ENCODE results near the gene SIDT2.
"Not testable (repeated sequence)": the region's sequence is repeated elsewhere in the genome, so short reads cannot be mapped to it uniquely, and the experiment has no call there.

DNA sequence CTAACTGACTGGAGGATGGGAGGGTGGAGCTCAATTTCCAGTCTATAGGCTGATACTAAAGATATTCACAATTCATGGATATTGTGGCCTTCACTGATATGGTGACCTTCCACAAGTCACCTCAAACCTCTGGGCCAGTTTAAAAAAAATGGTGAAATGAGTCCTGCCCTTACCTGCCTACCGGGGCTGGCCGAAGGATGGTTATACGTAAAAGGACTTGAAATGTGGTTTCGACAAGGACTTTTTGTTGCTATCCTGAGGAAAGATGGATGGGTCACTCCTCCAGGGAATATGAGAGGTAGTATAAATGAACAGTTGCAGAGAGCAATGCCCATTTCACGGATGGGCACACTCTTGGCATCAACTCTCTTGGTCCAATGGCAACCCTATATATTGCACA, 28.9 kb downstream of the SIDT2 start:
- TF ChIP-seq, protein P1, sequence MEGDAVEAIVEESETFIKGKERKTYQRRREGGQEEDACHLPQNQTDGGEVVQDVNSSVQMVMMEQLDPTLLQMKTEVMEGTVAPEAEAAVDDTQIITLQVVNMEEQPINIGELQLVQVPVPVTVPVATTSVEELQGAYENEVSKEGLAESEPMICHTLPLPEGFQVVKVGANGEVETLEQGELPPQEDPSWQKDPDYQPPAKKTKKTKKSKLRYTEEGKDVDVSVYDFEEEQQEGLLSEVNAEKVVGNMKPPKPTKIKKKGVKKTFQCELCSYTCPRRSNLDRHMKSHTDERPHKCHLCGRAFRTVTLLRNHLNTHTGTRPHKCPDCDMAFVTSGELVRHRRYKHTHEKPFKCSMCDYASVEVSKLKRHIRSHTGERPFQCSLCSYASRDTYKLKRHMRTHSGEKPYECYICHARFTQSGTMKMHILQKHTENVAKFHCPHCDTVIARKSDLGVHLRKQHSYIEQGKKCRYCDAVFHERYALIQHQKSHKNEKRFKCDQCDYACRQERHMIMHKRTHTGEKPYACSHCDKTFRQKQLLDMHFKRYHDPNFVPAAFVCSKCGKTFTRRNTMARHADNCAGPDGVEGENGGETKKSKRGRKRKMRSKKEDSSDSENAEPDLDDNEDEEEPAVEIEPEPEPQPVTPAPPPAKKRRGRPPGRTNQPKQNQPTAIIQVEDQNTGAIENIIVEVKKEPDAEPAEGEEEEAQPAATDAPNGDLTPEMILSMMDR (IDR thresholded peaks at IDR 0.05; ENCODE audit: extremely low read depth in 1 of 2, insufficient read depth in 1 of 2, low read depth in 1 of 2, low read length in 2 of 2) = not testable (repeated sequence)
- TF ChIP-seq, protein P2, sequence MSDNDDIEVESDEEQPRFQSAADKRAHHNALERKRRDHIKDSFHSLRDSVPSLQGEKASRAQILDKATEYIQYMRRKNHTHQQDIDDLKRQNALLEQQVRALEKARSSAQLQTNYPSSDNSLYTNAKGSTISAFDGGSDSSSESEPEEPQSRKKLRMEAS (IDR thresholded peaks at IDR 0.05; ENCODE audit: insufficient read depth, insufficient read length) = not testable (repeated sequence)
- not testable (repeated sequence) for TF ChIP-seq EZH2 (IDR thresholded peaks at IDR 0.05; ENCODE audit: borderline replicate concordance, low read depth, low read length, severe bottlenecking); POLR2AphosphoS5 (IDR thresholded peaks at IDR 0.05; ENCODE audit: insufficient read depth, low read depth, low read length)

Measured in endothelial cell of umbilical vein (primary cell).